GM23338 (cell line): Measurements from ENCODE around the gene TMEM190. TPM values are rescaled to one million over a fixed set of nuclear protein-coding genes. Genes with fewer than 3 reads are reported as not detected.

Experiments used
- ATAC-seq: fragments of 200-7000 bp; cut with Tn5 transposase; 3 replicates; pipeline ENCODE4 v1.9.1; 2020
- DNase-seq: peaks from one replicate; pipeline ENCODE4 v3.0.0-alpha.2; 2015; ENCODE audit warnings: low spot score
- H2AFZ ChIP-seq: fragments of 200-600 bp; sonication (generic); 2 replicates; pipeline ENCODE4 v1.8.0; 2016; ENCODE audit warnings: antibody characterized with exemption, mild to moderate bottlenecking, moderate library complexity
- H3F3A ChIP-seq: fragments of 200-600 bp; sonication (generic); replicated peaks from 2 replicates; pipeline ENCODE4 v1.8.0; 2017; ENCODE audit warnings: antibody characterized with exemption, mixed run types, low read depth
- H3K27ac ChIP-seq: fragments of 200-600 bp; sonication (generic); 2 replicates; pipeline ENCODE4 v1.6.1; 2016; ENCODE audit warnings: low read depth
- H3K27me3 ChIP-seq: fragments of 200-600 bp; sonication (generic); 2 replicates; pipeline ENCODE4 v1.8.0; 2016; ENCODE audit warnings: mild to moderate bottlenecking, mixed run types, moderate library complexity; ENCODE audit not compliant: insufficient read depth
- H3K36me3 ChIP-seq: fragments of 200-600 bp; sonication (generic); 2 replicates; pipeline ENCODE4 v1.8.0; 2016; ENCODE audit warnings: mild to moderate bottlenecking; ENCODE audit not compliant: insufficient read depth
- H3K4me1 ChIP-seq: fragments of 200-600 bp; sonication (generic); 2 replicates; pipeline ENCODE4 v1.8.0; 2016; ENCODE audit warnings: mild to moderate bottlenecking, moderate library complexity; ENCODE audit not compliant: insufficient read depth
- H3K4me2 ChIP-seq: fragments of 200-600 bp; sonication (generic); 2 replicates; pipeline ENCODE4 v1.7.1; 2017; ENCODE audit warnings: mixed run types
- H3K4me3 ChIP-seq: fragments of 200-600 bp; sonication (generic); 2 replicates; pipeline ENCODE4 v1.6.1; 2016; ENCODE audit warnings: mixed run types
- H3K79me2 ChIP-seq: fragments of 200-600 bp; sonication (generic); replicated peaks from 2 replicates; pipeline ENCODE4 v1.8.0; 2017; ENCODE audit warnings: mild to moderate bottlenecking; ENCODE audit not compliant: insufficient read depth
- H3K9me2 ChIP-seq: fragments of 200-600 bp; sonication (generic); 2 replicates; pipeline ENCODE4 v1.8.0; 2017; ENCODE audit not compliant: insufficient read depth
- H4K20me1 ChIP-seq: fragments of 200-600 bp; sonication (generic); replicated peaks from 2 replicates; pipeline ENCODE4 v1.8.0; 2017; ENCODE audit warnings: mild to moderate bottlenecking; ENCODE audit not compliant: insufficient read depth
- H3K27ac Mint-ChIP-seq: 2 replicates; pipeline ENCODE4 v1.8.0; 2020; ENCODE audit warnings: inconsistent platforms, mild to moderate bottlenecking, moderate library complexity, mixed read lengths
- H3K27me3 Mint-ChIP-seq: 3 replicates; pipeline ENCODE4 v1.8.0; 2022; ENCODE audit warnings: low read depth, mild to moderate bottlenecking, moderate library complexity, mixed read lengths, inconsistent platforms; ENCODE audit not compliant: insufficient read depth, poor library complexity
- H3K36me3 Mint-ChIP-seq: 3 replicates; pipeline ENCODE4 v1.8.0; 2021; ENCODE audit warnings: low read depth, mild to moderate bottlenecking, inconsistent platforms, moderate library complexity, mixed read lengths
- H3K4me1 Mint-ChIP-seq: 3 replicates; pipeline ENCODE4 v1.8.0; 2020; ENCODE audit warnings: mild to moderate bottlenecking, inconsistent platforms, mixed read lengths
- H3K4me3 Mint-ChIP-seq: 3 replicates; pipeline ENCODE4 v1.8.0; 2021; ENCODE audit warnings: moderate library complexity, mild to moderate bottlenecking, inconsistent platforms, mixed read lengths
- H3K9me3 Mint-ChIP-seq: 3 replicates; pipeline ENCODE4 v1.8.0; 2020; ENCODE audit warnings: moderate library complexity, mild to moderate bottlenecking, inconsistent platforms, mixed read lengths
- CREB1 ChIP-seq: fragments of 250-450 bp; sonication (Bioruptor Pico); IDR thresholded peaks from 2 replicates; pipeline ENCODE4 v1.5.0; 2020; ENCODE audit warnings: low read depth, mild to moderate bottlenecking, moderate library complexity
- ETS1 ChIP-seq: IDR thresholded peaks from 2 replicates; pipeline ENCODE4 v1.6.1; 2016; ENCODE audit warnings: antibody characterized with exemption
- EZH2 ChIP-seq: fragments of 200-600 bp; sonication (generic); IDR thresholded peaks from one replicate; pipeline ENCODE4 v1.8.0; 2017; ENCODE audit warnings: antibody characterized with exemption, mild to moderate bottlenecking, low read depth; ENCODE audit not compliant: unreplicated experiment
- EZH2phosphoT487 ChIP-seq: fragments of 200-600 bp; sonication (generic); IDR thresholded peaks from one replicate; pipeline ENCODE4 v1.8.1; 2018; ENCODE audit warnings: antibody characterized with exemption; ENCODE audit not compliant: unreplicated experiment
- JUNB ChIP-seq: IDR thresholded peaks from one replicate; pipeline ENCODE4 v1.6.1; 2016; ENCODE audit warnings: antibody characterized with exemption; ENCODE audit not compliant: unreplicated experiment
- NANOG ChIP-seq: IDR thresholded peaks from 2 replicates; pipeline ENCODE4 v1.6.1; 2016; ENCODE audit warnings: antibody characterized with exemption, borderline replicate concordance
- POLR2AphosphoS5 ChIP-seq: IDR thresholded peaks from 2 replicates; pipeline ENCODE4 v1.6.1; 2016; ENCODE audit warnings: antibody characterized with exemption, low read depth
- REST ChIP-seq: IDR thresholded peaks from one replicate; pipeline ENCODE4 v1.6.1; 2018; ENCODE audit warnings: antibody characterized with exemption; ENCODE audit not compliant: unreplicated experiment
- STAT1 ChIP-seq: IDR thresholded peaks from one replicate; pipeline ENCODE4 v1.6.1; 2016; ENCODE audit warnings: antibody characterized with exemption; ENCODE audit not compliant: unreplicated experiment
- ZNF114 ChIP-seq: fragments of 250-450 bp; sonication (Bioruptor Pico); IDR thresholded peaks from 2 replicates; pipeline ENCODE4 v1.5.0; 2020; ENCODE audit warnings: mild to moderate bottlenecking, moderate library complexity
- ZNF331 ChIP-seq: fragments of 250-450 bp; sonication (Bioruptor Pico); IDR thresholded peaks from 2 replicates; pipeline ENCODE4 v1.5.0; 2020; ENCODE audit warnings: low read depth, mild to moderate bottlenecking, moderate library complexity
- polyA plus RNA-seq: library from polyadenylated mRNA; unstranded; fragments of >200 nt; fragmentation: Nextera tagmentation; extraction: Ambion mirVana; gene quantifications from 2 replicates; pipeline ENCODE4 v1.2.1, GENCODE V29; 2016
- total RNA-seq: library from RNA; depleted of rRNA; stranded (reverse); fragments of >200 nt; shearing (Covaris generic); gene quantifications from 2 replicates; pipeline ENCODE4 v1.2.3, GENCODE V29; 2014
- TF ChIP-seq, protein P1 (sequence below): fragments of 250-450 bp; sonication (Bioruptor Pico); IDR thresholded peaks from 2 replicates; pipeline ENCODE4 v1.5.0; 2020; ENCODE audit warnings: mild to moderate bottlenecking, moderate library complexity
- TF ChIP-seq, protein P2 (sequence below), 2 experiments: fragments of 200-600 bp in 1 of 2; sonication (generic) in 1 of 2; conservative IDR thresholded peaks; 2 replicates each; pipeline versions ENCODE4 v1.5.1 to v1.6.1; 2016 to 2017; ENCODE audit warnings: antibody characterized with exemption in 2 of 2, low read depth in 2 of 2, mild to moderate bottlenecking in 2 of 2, moderate library complexity in 1 of 2

The TMEM190 gene
- total and polyA plus RNA-seq, 2 experiments from 2014 or later = 4.8 TPM; not detected in 1

GRCh38 chr19:55353356-55353802 is 23.2 kb upstream of the TMEM190 start:
- Histone ChIP-seq H3K36me3 (no peaks in the 10 kb centered on the region), H3K9me2 (no peaks in the 10 kb centered on the region), H3K27ac (no peak overlapping the region), H2AFZ (peak overlapping the region; percentile 90), H3K4me3 (peak overlapping the region; percentile 75), H3K4me2 (peak overlapping the region; percentile 91), H4K20me1 (no peaks in the 10 kb centered on the region), H3K4me1 (peaks cover 32% of the 10 kb centered on the region), H3K79me2 (no peaks in the 10 kb centered on the region), H3F3A (peaks cover 23% of the 10 kb centered on the region), H3K27me3 (peaks cover 63% of the 10 kb centered on the region)
- Mint-ChIP-seq H3K36me3 (no peaks in the 10 kb centered on the region), H3K4me1 (peaks cover 45% of the 10 kb centered on the region), H3K27ac (no peak overlapping the region), H3K9me3 (no peaks in the 10 kb centered on the region), H3K4me3 (peak overlapping the region; percentile 72), H3K27me3 (peaks cover 71% of the 10 kb centered on the region)
- TF ChIP-seq, protein P1, sequence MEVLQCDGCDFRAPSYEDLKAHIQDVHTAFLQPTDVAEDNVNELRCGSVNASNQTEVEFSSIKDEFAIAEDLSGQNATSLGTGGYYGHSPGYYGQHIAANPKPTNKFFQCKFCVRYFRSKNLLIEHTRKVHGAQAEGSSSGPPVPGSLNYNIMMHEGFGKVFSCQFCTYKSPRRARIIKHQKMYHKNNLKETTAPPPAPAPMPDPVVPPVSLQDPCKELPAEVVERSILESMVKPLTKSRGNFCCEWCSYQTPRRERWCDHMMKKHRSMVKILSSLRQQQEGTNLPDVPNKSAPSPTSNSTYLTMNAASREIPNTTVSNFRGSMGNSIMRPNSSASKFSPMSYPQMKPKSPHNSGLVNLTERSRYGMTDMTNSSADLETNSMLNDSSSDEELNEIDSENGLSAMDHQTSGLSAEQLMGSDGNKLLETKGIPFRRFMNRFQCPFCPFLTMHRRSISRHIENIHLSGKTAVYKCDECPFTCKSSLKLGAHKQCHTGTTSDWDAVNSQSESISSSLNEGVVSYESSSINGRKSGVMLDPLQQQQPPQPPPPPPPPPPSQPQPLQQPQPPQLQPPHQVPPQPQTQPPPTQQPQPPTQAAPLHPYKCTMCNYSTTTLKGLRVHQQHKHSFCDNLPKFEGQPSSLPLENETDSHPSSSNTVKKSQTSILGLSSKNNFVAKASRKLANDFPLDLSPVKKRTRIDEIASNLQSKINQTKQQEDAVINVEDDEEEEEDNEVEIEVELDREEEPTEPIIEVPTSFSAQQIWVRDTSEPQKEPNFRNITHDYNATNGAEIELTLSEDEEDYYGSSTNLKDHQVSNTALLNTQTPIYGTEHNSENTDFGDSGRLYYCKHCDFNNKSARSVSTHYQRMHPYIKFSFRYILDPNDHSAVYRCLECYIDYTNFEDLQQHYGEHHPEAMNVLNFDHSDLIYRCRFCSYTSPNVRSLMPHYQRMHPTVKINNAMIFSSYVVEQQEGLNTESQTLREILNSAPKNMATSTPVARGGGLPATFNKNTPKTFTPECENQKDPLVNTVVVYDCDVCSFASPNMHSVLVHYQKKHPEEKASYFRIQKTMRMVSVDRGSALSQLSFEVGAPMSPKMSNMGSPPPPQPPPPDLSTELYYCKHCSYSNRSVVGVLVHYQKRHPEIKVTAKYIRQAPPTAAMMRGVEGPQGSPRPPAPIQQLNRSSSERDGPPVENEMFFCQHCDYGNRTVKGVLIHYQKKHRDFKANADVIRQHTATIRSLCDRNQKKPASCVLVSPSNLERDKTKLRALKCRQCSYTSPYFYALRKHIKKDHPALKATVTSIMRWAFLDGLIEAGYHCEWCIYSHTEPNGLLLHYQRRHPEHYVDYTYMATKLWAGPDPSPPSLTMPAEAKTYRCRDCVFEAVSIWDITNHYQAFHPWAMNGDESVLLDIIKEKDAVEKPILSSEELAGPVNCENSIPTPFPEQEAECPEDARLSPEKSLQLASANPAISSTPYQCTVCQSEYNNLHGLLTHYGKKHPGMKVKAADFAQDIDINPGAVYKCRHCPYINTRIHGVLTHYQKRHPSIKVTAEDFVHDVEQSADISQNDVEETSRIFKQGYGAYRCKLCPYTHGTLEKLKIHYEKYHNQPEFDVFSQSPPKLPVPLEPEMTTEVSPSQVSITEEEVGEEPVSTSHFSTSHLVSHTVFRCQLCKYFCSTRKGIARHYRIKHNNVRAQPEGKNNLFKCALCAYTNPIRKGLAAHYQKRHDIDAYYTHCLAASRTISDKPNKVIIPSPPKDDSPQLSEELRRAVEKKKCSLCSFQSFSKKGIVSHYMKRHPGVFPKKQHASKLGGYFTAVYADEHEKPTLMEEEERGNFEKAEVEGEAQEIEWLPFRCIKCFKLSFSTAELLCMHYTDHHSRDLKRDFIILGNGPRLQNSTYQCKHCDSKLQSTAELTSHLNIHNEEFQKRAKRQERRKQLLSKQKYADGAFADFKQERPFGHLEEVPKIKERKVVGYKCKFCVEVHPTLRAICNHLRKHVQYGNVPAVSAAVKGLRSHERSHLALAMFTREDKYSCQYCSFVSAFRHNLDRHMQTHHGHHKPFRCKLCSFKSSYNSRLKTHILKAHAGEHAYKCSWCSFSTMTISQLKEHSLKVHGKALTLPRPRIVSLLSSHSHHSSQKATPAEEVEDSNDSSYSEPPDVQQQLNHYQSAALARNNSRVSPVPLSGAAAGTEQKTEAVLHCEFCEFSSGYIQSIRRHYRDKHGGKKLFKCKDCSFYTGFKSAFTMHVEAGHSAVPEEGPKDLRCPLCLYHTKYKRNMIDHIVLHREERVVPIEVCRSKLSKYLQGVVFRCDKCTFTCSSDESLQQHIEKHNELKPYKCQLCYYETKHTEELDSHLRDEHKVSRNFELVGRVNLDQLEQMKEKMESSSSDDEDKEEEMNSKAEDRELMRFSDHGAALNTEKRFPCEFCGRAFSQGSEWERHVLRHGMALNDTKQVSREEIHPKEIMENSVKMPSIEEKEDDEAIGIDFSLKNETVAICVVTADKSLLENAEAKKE = no peak
- TF ChIP-seq ZNF331 (CRISPR knock-in tag) = no peak
- TF ChIP-seq EZH2 = no peak
- no peak for TF ChIP-seq NANOG
- no peak for TF ChIP-seq EZH2phosphoT487
- no peak for TF ChIP-seq ZNF114 (CRISPR knock-in tag)
- TF ChIP-seq CREB1 (CRISPR knock-in tag) = no peak
- no peak for TF ChIP-seq REST
- TF ChIP-seq STAT1 = no peak
- no peak for TF ChIP-seq ETS1
- TF ChIP-seq, protein P2, sequence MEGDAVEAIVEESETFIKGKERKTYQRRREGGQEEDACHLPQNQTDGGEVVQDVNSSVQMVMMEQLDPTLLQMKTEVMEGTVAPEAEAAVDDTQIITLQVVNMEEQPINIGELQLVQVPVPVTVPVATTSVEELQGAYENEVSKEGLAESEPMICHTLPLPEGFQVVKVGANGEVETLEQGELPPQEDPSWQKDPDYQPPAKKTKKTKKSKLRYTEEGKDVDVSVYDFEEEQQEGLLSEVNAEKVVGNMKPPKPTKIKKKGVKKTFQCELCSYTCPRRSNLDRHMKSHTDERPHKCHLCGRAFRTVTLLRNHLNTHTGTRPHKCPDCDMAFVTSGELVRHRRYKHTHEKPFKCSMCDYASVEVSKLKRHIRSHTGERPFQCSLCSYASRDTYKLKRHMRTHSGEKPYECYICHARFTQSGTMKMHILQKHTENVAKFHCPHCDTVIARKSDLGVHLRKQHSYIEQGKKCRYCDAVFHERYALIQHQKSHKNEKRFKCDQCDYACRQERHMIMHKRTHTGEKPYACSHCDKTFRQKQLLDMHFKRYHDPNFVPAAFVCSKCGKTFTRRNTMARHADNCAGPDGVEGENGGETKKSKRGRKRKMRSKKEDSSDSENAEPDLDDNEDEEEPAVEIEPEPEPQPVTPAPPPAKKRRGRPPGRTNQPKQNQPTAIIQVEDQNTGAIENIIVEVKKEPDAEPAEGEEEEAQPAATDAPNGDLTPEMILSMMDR (conservative IDR thresholded peaks at IDR 0.05; ENCODE audit: low read depth in 2 of 2) = no peak
- no peak for TF ChIP-seq JUNB
- no peak for TF ChIP-seq POLR2AphosphoS5
- DNase-seq (peak; percentile 55), ATAC-seq (peak; percentile 3)
